Activated CD8-positive, alpha-beta T cell treated with anti-CD3 and anti-CD28 coated beads for 36 hours (primary cell): ENCODE results near the gene ACACA. TPM values are rescaled to one million over a fixed set of nuclear protein-coding genes. Genes with fewer than 3 reads are reported as not detected.
A peak's percentile ranks its signal among the peaks of the same experiment; 100 is the strongest.

Experiments
- ATAC-seq: fragments of 200-7000 bp; cut with Tn5 transposase; one replicate; pipeline ENCODE4 v1.10.0; 2021; ENCODE audit warnings: mild to moderate bottlenecking, moderate library complexity
- CTCF ChIA-PET: fragments of 350-600 bp; sonication (Branson Sonifier 250); formaldehyde crosslinking; loops from one replicate; lab custom pipeline; 2021; ENCODE audit warnings: antibody characterized with exemption; lab: Charles Lee
- POLR2A ChIA-PET: fragments of 350-600 bp; sonication (Branson Sonifier 250); formaldehyde crosslinking; loops from one replicate; lab custom pipeline; 2021; ENCODE audit warnings: antibody characterized with exemption; lab: Charles Lee
- DNase-seq: peaks from one replicate; pipeline ENCODE4 v3.0.0-alpha.2; 2020
- H3K27ac Mint-ChIP-seq: one replicate; pipeline ENCODE4 v1.8.0; 2021; ENCODE audit warnings: mild to moderate bottlenecking, mixed read lengths
- H3K27me3 Mint-ChIP-seq: one replicate; pipeline ENCODE4 v1.8.0; 2021; ENCODE audit warnings: mixed read lengths
- H3K36me3 Mint-ChIP-seq: one replicate; pipeline ENCODE4 v1.8.0; 2021; ENCODE audit warnings: low read depth, mixed read lengths
- H3K4me1 Mint-ChIP-seq: one replicate; pipeline ENCODE4 v1.8.0; 2021; ENCODE audit warnings: low read depth, mixed read lengths
- H3K4me3 Mint-ChIP-seq: one replicate; pipeline ENCODE4 v1.8.0; 2021; ENCODE audit warnings: mild to moderate bottlenecking, moderate library complexity, mixed read lengths
- H3K9me3 Mint-ChIP-seq: one replicate; pipeline ENCODE4 v1.8.0; 2021; ENCODE audit warnings: mixed read lengths
- CTCF ChIP-seq: fragments of 200-600 bp; IDR thresholded peaks from one replicate; pipeline ENCODE4 v1.8.0; 2022; ENCODE audit warnings: antibody characterized with exemption, mild to moderate bottlenecking
- intact Hi-C: fragments of 100-400 bp; cut with micrococcal nuclease; formaldehyde crosslinking; loops from one replicate; pipeline ENCODE4 v1.10.0; 2022
- total RNA-seq, 2 experiments: library from RNA; stranded (reverse); gene quantifications; one replicate each; pipeline ENCODE4 v1.2.3, GENCODE V29; 2021

Gene ACACA
- total RNA-seq, 2 experiments from 2014 or later, result 66.0 to 68.2 TPM

GRCh38 chr17:37051381-37051780 is 355.3 kb downstream of the ACACA start:
- ATAC-seq (no peak), DNase-seq (no peak)
- Mint-ChIP-seq H3K36me3 (peaks cover 18% of the 10 kb centered on the region), H3K27me3 (no peaks in the 10 kb centered on the region), H3K27ac (no peak overlapping the region), H3K9me3 (no peaks in the 10 kb centered on the region), H3K4me3 (no peak overlapping the region), H3K4me1 (peaks cover 6% of the 10 kb centered on the region)
- POLR2A ChIA-PET, result interaction anchor here (1.0 kb wide), 1 partner anchor 149 kb away, joined by 4 read pairs; no protein-coding TSS in a partner anchor
- CTCF ChIA-PET, result interaction anchor here (0.8 kb wide), 1 partner anchor 11 kb away, joined by 4 read pairs; no protein-coding TSS in a partner anchor
- intact Hi-C loops, result no loop called here
- no peak for TF ChIP-seq CTCF

DNA sequence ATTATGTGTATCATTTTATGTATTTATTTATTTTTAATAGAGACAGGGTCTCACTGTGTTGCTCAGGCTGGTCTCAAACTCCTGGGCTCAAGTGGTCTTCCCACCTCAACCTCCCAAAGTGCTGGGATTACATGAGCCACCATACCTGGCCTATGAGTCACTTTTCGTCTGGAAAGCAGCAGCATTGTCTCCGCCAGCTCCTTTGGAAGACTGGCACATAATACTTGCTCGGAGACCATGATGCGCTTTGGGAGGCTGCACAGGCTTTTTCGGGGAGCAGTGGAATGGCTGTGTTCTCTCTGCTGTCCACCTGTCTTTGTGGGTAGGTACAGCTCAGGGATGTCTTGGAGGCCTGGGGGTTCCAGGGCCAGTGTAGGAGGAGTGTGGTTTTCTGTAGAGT is 355.7 kb downstream of the ACACA start:
- POLR2A ChIA-PET, result interaction anchor here (1.0 kb wide), 1 partner anchor 149 kb away, joined by 4 read pairs; no protein-coding TSS in a partner anchor
- H3K36me3 Mint-ChIP-seq, result peaks cover 14% of the 10 kb centered on the region
- H3K9me3 Mint-ChIP-seq, result no peaks in the 10 kb centered on the region
- ATAC-seq (no peak), DNase-seq (no peak)
- H3K27me3 Mint-ChIP-seq, result no peaks in the 10 kb centered on the region
- TF ChIP-seq CTCF, result no peak
- intact Hi-C loops, result no loop called here
- H3K27ac Mint-ChIP-seq, result no peak overlapping the region
- CTCF ChIA-PET, result no interaction called here
- no peak overlapping the region for H3K4me3 Mint-ChIP-seq
- peaks cover 6% of the 10 kb centered on the region for H3K4me1 Mint-ChIP-seq

DNA sequence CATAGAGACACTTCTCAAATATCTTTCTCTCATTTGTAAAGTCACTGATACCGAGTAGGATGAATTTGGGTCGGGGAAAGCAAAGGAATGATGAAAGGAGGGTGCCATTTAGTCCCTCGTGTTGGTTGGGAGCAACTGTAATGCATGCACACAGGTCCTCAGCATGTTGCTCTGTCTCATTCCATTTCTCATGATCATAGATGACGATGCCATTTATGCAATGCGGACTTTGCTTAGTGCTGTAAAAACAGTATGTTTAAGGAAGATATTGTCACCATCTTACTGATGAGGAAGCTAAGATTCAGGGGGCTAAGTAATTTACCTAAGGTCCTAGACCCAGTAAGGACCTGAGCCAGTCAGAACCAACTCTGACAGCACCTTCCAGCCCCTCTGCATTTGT is 357.8 kb downstream of the ACACA start:
- DNase-seq (no peak), ATAC-seq (no peak)
- Mint-ChIP-seq H3K4me1 (peaks cover 6% of the 10 kb centered on the region), H3K27me3 (no peaks in the 10 kb centered on the region), H3K36me3 (peaks cover 9% of the 10 kb centered on the region), H3K4me3 (no peak overlapping the region), H3K27ac (no peak overlapping the region), H3K9me3 (no peaks in the 10 kb centered on the region)
- intact Hi-C loops, result loop anchor here (5.0 kb wide), 1 partner anchor 422 kb away; no protein-coding TSS in a partner anchor
- POLR2A ChIA-PET, result interaction anchor here (0.8 to 1.2 kb wide), 2 partner anchors 47 to 435 kb away, joined by 3 read pairs; no protein-coding TSS in a partner anchor
- CTCF ChIA-PET, result interaction anchor here (1.0 to 5.2 kb wide), 18 partner anchors 8 to 446 kb away, joined by 3 to 39 read pairs (median 4); partner anchors contain the start of gene MRM1
- TF ChIP-seq CTCF, result no peak

DNA sequence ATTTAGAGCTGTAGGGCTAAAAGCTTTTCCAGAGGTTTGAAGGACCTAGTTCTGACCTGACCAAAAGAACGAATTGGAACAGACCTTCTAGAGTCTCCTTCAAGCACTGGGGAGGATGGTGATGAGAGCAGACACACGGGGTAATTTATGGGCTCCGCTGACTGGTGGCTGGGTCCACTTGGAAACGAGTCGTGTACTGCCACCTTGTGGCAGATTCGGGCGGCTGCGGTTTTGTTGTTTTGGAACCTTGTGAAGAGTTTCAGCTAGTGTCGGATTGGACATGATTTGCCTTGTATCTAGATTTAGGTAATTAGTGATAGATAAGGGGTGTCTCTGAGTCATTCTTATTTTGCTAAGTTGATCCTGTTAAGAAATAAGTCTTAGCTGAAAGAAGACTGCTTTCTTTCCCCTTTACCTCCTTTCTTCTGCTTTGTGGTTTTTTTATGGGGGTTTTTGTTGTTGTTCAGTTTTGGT is 359.0 kb downstream of the ACACA start:
- peak; percentile 91 for DNase-seq
- H3K27ac Mint-ChIP-seq, result peak overlapping the region; percentile 47
- ChIA-PET POLR2A (interaction anchor here (1.1 to 1.5 kb wide), 2 partner anchors 108 to 110 kb away, joined by 3 to 6 read pairs; no protein-coding TSS in a partner anchor), CTCF (interaction anchor here (0.6 to 5.2 kb wide), 54 partner anchors 9 to 445 kb away, joined by 3 to 39 read pairs (median 4); partner anchors contain the start of gene MRM1)
- peaks cover 13% of the 10 kb centered on the region for H3K36me3 Mint-ChIP-seq
- no peak overlapping the region for H3K4me3 Mint-ChIP-seq
- intact Hi-C loops, result loop anchor here (5.0 kb wide), 1 partner anchor 420 kb away; no protein-coding TSS in a partner anchor
- H3K9me3 Mint-ChIP-seq, result no peaks in the 10 kb centered on the region
- ATAC-seq, result peak; percentile 86
- peak; percentile 84 for TF ChIP-seq CTCF
- no peaks in the 10 kb centered on the region for H3K27me3 Mint-ChIP-seq
- peaks cover 11% of the 10 kb centered on the region for H3K4me1 Mint-ChIP-seq

GRCh38 chr17:37045351-37045922 is 361.2 kb downstream of the ACACA start:
- intact Hi-C loops, result loop anchor here (5.0 kb wide), 1 partner anchor 418 kb away; no protein-coding TSS in a partner anchor
- no peaks in the 10 kb centered on the region for H3K9me3 Mint-ChIP-seq
- H3K36me3 Mint-ChIP-seq, result peaks cover 17% of the 10 kb centered on the region
- ATAC-seq (no peak), DNase-seq (no peak)
- no peak overlapping the region for H3K4me3 Mint-ChIP-seq
- H3K27me3 Mint-ChIP-seq, result no peaks in the 10 kb centered on the region
- no peak for TF ChIP-seq CTCF
- H3K27ac Mint-ChIP-seq, result peak overlapping the region; percentile 7
- peaks cover 11% of the 10 kb centered on the region for H3K4me1 Mint-ChIP-seq
- CTCF ChIA-PET, result interaction anchor here (0.7 to 5.2 kb wide), 4 partner anchors 52 to 556 kb away, joined by 3 to 39 read pairs (median 19); partner anchors contain the start of gene MRM1
- POLR2A ChIA-PET, result interaction anchor here (0.7 to 1.0 kb wide), 2 partner anchors 43 to 442 kb away, joined by 3 read pairs; no protein-coding TSS in a partner anchor
